NCI-H446 treated with DMSO at 0.1 percent for 48 hours (cell line): ENCODE results near the gene ALDH1L2.

Source experiments
- DNase-seq: peaks from one replicate; lab custom pipeline; 2025; lab: John Stamatoyannopoulos, UW

ALDH1L2 gene

DNA sequence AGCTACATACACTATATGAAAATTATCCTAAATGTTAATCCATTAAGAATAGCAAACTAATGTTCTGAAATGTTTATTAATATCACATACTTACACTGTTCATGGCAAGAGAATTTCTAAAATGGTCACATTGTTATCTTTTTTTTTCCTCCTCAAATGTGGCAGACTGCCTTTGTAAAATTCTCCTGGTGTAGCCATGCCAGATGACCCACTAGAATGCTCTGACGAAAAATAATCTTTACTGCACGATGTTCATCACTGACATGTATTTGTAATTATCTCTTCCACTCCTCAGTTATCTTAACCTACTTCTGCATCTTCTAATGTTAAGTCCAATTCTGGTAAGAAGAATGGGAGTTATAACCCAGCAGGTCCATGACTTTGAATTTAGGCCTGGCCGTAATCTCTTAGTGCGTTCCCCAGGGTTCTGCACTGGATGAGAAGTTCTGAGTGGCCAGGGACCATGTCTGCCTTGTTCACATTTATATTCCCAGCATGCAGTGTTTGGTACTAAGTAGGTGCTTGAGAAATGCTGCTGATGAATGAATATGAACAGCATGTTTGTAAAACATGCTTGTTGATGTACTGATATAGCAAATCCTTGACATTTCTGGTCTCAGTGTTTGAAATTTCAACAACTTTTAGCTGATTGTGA lies 51.4 kb downstream of the ALDH1L2 start:
- no peak for DNase-seq

DNA sequence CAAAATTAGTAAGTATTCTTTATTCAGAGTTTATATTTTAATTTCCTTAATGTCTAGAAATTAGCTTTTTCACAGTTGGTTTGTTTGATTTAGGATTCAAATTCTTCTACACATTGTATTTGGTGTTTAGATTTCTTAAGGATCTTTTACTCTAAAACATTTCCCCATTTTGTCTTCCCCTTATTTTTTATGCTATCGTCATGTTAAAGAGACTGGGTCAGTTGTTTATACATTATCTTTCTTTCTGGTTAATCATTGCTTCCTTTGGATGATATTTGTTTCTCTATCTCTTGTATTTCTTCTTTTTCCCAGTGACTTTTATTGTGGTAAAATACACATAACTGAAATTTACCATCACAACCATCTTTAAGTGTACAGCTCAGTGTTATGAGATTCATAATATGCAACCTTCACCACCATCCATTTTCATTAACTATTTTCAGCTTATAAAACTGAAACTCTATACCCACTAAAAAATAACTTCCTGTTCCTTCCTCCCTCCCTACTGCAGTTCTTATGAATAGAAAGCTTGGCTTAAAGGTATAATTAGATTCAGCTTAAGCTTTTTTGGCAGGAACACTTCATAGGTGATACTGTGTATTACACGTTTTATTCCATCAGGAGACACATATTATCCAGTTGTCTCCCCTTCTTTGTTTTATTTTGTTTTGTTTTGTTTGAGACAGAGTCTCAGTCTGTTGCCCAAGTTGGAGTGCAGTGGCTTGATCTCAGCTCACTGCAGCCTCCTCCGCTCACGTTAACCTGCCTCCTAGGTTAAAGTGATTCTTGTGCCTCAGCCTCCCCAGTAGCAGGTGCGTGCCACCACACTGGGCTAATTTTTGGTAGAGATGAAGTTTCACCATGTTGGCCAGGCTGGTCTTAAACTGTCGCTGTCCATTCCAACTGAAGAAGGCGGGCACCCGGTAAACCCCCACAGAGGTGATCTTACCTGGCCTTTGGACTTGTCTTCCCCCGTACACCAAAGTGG lies 53.1 kb downstream of the ALDH1L2 start:
- DNase-seq = no peak

DNA sequence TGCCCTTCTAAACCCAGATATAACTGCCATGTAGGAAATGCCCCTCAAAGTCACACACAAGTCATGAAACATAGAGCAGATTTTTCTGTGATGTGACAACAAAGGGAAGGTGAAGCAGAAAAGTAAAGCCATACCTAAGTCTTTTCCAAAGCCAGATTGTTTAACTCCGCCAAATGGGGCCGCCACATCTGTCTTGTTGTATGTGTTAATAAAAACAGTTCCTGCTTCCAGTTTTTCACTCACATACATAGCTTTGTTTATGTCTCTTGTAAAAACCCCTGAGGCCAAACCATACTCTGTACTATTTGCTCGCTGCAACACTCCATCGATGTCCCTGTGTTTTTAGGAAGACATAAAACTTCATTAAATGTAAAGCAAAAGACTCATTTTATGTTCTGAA lies 57.8 kb downstream of the ALDH1L2 start:
- DNase-seq = no peak

DNA sequence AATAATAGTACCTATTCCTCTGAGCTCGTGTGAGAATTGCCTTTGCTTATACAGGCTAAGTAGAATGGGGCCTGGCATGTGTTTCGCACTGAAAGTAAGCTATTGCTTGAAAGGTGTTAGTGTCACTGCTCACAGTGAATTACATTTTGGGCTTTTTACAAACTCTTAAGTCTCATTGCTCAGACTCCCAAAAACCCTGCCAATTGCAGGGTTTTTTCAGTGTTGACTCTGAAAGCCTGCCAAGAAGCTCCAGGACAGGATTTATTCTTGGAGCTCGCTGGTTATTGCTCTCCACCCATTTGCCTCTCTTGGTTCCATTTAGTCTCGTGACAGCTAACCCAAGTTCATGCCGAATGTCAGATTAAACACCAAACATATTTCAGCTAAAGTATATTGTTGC lies 58.4 kb downstream of the ALDH1L2 start:
- peak; percentile 87 for DNase-seq

DNA sequence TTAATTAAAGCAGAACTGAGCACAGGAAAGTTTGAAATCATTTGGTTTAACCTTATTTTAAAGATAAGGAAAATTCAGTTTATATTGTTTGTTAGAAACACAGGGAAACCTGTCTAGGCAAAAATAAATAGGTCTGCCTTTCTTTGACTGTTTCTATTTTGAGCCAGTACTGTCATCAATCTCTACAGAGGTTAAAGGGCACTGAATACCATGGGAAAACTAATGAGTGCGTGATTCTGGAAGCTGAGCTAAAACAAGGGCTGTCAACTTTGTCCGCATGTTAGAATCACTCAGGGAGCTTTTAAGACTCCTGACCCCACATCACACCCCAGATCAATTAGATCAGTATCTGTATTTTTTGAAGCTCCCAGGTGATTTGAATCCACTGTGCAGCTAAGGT lies 59.3 kb downstream of the ALDH1L2 start:
- DNase-seq = no peak

DNA sequence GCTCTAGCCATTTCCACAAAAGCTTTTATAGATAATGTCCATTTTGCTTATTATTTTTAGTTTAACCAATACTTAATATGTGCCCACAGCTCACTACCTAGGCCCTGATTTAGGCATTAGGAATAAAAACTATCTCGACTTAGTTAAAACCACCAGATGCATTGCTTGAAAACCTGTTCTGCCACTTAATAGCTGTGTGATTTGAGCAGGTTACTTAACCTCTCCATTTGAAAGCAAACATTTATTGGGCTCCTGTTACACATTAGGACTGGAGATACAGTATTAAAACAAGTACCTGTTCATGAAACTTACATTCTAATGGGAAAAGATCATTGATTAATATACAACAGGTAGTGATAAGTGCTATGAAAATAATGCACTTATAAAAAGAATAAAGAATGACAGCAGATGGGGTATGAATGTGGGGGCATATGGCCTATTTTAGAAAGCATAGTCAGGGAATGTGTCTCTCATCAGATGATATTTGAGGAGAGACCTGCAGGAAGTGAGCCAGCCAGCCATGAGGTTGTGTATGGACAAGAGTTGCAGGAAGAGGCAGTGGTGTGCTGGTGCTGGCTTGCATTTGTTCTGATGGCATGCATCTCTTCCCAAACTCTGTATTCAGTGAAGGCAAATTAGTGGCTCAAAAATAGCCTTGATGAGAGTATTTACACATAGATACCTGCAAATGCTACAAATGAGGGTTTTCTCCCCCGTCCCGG lies 63.9 kb downstream of the ALDH1L2 start:
- peak; percentile 5 for DNase-seq

DNA sequence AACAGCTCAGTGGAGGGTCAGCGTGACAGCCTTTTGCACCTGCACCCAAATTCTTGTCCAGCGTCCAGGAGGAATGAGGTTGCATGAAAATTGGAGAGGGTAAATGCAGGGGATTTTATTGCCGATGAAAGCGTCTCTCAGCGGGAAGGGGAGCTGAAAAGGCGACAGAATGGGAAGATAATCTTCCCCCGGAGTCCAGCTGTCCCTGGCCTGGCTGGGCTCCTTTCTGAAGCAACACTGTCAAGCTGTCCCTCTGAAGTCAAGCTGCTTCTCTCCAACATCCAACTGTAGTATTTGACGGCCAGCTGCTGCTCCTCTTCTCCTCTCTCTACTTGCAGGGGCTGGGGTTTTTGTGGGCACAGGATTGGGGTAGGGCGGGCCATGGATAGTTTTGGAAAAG lies 65.5 kb downstream of the ALDH1L2 start:
- peak; percentile 75 for DNase-seq

DNA sequence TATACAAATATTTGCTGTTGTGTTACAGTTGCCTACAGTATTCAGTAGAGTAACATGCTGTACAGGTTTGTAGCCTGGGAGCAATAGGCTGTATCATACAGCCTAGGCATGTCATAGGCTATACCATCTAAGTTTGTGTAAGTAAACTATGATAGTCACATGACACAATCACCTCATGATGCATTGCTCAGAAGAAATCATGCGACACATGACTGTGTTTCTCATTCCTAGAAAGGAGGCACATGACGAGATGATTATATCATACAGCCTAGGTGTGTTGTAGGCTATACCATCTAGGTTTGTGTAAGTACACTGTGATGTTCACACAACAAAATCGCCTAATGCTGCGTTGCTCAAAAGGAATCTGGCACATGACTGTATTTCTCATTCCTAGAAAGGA lies 66.2 kb downstream of the ALDH1L2 start:
- no peak for DNase-seq

DNA sequence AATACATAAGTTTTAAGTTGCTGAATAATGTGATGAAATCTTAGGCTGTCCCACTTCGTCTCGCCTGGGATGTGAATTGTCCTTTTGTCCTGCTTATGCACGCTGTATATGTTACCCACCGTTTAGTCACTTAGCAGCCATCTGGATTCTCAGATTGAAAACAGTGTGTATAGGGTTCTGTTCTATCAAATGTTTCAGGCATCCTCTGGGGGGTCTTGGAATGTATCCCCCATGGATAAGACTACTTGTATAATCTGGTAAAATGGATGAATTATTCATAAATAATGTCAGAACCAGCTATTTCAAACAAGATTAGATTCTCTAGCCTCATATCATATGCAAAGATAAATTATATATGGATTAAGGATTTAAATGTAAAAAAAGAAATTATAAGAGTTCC lies 68.7 kb downstream of the ALDH1L2 start:
- no peak for DNase-seq

DNA sequence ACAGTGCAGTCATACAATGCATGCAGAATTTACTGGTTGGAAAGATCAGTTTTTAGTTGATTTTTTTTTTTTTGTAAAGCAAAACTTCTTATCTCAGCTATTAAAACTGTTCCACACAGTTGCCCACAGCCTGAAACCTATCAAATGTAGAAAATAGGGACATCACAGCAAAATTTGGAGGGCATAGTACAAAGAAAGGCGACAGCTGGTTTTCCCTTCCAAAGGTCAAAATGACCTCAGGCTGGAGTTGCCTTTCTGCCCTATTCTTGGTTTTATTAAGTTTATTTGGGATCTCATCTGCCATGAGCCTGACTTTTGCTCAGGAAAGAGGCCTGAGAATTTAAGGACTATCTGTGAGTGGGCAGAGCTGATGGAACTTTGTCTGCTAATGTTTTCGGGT lies 69.7 kb downstream of the ALDH1L2 start:
- no peak for DNase-seq

DNA sequence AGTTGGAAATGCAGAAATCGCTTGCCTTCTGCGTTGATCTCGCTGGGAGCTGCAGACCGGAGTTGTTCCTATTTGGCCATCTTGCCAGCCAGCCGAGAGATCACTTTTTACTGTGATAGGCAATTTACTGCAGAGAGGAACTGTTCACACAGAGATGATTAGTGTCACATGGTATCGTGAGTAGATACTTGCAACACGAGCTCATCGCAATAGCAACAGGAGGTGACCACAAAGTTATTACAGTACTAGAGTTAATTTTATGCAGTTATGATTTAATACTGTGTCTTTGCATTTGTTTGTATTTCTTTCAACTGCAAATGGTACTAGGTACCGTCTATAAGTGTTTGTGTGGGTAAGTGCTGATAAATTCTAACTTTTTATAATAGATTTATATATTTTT lies 70.4 kb downstream of the ALDH1L2 start:
- no peak for DNase-seq

DNA sequence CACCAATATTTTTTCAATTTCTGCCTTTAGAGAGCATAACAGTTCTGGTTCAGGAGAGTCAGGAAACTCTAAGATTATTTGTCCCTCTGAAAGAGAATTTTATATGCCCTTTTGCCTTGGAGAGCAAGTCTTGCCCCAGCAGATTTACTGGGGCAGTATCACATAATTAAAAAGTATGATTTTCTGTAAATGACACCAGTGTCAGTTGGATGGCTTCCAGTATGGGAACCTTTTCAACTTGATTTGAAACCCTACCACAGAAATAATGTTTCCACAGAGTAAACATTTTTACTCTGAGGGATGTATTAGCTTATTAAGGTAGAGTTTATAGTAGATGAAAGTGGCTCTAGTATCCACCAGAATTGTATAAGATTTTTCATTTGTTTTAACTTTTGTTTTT lies 82.8 kb downstream of the ALDH1L2 start:
- no peak for DNase-seq

DNA sequence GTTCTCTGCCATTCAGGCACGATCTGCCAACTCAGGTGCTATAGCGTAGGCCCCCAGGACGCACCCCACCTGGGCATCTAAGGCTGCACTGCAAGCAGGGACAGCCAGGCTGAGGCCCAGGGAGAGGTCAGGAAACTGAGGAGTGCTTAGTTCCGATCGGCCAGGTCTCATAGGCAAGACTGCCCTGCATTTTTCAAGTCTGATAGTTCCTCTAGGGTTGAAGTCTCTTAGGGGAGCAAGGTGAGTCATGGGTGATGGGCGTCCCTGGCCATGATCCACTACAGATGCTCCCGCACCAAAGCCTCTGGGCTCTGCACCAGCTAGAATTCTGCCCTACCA lies 84.9 kb downstream of the ALDH1L2 start:
- no peak for DNase-seq

DNA sequence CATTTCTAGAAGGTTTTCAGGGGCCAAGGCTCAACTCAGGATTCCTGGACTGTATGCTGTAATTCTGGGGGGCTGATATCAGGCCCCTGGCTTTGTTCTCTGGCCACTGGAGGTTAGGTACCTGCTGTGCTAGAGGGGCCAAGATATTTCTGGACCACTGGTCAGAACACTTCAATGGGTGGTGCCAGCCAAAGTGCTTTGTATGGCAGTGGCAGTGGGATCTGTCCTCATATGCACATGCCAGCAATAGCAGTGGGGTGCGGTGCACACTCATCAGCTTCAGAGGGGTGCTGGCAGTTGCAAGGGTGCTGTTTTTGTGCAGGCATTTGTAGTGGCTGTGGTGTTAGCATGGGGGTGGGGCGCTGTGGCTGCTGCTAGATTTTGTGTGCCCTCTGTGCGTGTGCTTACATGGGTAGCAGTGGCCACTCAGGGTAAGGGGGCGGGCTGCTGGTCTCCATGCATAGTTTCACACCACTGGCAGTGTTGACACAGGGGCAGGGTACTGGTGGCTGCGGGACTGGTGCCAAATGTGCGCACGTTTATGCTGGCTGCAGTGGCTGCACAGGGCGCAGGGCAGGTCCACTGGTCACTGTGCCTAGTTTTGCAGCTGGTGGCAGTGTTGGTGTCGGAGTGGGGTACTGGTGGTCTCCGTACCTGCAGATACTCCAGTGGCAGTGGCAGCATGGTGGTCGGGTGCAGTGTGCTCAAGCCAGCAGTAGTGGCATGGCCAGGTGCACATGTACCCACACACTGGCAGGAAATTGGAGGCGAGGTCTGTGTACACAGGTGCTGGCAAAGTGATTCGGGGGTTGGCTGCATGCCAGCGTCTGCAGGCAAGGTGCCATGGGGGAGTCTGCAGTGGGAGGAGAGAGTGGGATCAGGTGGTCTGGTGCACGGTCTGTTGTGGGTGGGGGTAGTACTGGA lies 85.6 kb downstream of the ALDH1L2 start:
- DNase-seq = no peak

DNA sequence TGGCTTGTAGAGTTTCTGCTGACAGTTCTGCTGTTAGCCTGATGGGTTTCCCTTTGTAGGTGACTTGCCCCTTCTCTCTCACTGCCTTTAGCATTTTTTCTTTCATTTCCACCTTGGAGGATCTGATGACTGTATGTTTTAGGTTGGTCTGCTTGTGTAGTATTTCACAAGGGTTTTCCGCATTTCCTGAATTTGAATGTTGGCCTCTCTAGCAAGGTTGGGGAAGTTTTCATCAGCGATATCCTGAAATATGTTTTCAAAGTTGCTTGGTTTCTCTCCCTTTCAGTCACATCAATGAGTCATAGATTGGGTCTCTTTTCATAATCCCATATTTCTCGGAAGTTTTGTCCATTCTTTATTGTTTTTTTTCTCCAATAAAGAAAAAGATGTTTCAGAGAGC lies 86.7 kb downstream of the ALDH1L2 start:
- no peak for DNase-seq

DNA sequence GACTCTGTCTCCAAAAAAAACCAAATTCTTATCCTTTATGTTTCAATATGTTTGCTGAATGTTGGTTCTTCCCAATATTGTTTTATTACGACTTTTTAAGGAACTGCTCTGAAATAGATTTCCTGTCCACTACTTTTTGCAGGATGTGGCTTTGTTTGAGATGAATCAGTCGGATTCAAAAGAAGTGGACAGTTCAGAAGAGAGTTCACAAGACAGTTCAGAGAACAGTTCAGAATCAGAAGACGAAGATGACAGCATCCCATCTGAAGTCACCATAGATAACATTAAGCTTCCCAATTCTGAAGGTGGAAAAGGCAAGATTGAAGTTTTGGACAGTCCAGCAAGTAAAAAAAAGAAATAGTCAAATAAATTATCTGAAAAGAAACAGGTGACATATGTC lies 89.9 kb downstream of the ALDH1L2 start:
- DNase-seq = no peak

DNA sequence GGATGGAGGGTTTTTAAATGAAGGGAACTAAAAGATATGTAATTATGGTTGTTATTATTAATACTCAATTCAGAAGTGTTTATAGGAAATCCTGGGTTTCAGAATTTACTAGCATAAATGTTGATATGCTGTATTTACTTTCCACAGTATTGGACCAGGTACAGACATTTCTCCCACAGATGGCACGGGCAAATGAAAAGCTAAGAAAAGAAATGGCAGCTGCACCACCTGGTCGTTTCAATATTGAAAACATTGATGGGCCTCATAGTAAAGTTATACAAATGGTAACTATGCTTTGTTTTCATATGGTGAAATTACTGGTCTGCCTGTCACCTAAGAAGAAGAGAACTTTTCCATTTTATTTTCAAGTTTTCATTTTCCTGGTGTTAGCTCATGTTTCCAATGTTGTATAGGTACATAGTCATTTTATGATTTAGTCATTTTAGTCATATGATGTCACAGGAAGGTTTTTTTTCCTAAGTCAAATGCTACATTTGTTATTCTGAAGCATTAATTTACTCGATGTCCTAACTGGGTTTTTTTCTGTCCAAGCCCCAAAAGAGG lies 92.6 kb downstream of the ALDH1L2 start:
- no peak for DNase-seq

DNA sequence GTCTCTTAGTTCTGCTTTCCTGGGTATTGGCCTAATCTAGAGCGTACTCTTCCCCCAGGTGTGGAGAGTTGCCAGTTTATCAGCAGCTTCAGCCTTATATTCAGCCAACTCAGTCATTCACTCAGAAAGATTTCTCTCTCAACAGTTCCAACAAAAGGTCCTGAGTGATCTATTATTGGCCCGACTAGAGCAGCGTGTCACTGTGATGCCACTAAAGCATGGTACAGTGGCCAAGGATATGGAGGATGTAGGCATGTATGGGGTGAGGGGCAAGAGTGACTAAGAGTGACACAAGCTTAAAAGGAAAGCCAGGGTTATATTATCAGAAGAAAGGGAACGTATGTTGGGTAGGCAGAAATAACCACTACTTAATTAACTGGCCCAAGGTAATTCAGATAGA lies 93.3 kb downstream of the ALDH1L2 start:
- no peak for DNase-seq

DNA sequence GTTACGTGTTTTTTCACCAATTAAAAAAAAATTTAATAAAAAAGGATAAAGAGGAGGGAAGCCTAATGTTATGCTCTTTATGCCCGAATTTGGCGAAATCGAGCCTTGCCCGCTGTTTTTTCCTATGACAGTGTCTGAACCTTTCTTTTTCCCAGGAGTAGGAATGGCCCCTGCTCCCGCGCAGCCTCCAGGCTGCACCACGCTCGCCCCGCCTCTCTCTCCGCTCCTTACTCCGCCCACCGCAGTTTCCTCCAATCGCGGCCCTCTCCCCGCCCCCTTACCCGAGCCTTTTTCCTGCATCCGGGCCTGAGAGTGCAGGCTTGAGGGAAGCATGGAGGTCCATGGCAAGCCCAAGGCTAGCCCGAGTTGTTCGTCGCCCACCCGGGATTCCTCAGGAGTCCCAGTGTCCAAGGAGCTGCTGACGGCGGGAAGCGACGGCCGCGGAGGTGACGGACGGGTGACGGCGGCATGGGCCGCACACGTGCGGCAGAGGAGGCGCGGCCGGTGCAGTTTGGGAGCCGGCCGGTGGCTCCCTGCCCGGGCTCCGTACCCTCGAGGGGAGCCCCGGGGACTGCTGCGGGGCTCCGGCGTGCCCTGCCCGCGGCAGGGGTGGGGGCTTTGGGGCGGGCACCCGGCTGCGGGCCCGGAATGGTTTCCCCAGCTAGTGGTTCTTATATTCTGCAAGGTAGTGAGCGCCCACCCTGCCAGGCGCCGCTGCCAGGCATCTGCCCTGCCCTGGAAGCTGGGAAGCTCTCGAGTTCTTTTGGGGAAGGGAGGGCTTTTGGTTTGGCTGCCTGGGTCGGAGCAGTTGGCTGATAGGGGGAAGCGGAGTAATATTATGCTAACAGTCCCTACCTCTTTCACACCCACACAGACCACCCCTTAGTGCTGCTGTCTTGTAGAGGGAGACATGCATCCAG lies 98.0 kb downstream of the ALDH1L2 start, which contains the start of gene NOPCHAP1:
Gene NOPCHAP1, plus strand, starts transcription at position 295 of the 920 bp plus-strand sequence. Its CDS starts 37 bp downstream, at position 332.
- DNase-seq = peak; percentile 76

DNA sequence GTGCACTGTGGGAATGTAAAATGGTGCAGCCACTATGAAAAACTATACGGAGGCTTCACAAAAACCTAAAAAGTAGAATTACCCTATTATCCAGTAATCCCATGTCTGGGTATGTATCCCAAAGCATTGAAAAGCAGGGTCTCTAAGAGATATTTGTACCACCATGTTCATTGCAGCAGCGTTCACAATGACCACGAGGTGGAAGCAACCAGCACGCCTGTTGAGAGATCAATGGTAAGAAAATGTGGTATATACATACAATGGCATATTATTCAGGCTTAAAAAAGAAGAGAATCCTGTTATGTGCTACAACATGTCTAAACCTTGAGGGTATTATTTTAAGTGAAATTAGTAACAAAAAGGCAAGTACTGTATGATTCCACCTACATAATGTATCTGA lies 99.1 kb downstream of the ALDH1L2 start:
- no peak for DNase-seq
